COLO668 (cell line): ENCODE results near the gene GBP6.
A peak's percentile ranks its signal among the peaks of the same experiment; 100 is the strongest.
"Not testable (repeated sequence)": the region's sequence is repeated elsewhere in the genome, so short reads cannot be mapped to it uniquely, and the experiment has no call there.

Source experiments
- DNase-seq: peaks from one replicate; lab custom pipeline; 2025; ENCODE audit not compliant: unreplicated experiment; lab: John Stamatoyannopoulos, UW

GBP6 gene

DNA sequence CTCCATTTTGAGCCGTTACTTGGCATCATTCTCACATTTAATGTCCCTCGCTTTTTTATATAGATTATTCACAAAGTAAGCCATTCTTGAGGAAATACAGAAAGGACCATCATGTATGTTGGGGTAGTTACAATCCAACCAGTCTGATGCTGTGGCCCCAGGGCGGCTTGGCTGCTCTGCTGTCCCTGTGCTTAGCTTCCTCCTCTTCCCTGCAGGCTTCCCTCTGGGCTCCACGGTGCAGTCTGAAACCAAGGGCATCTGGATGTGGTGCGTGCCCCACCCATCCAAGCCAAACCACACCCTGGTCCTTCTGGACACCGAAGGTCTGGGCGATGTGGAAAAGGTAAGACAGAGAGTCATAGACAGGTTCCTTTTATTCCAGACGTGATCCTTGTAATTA, 5.5 kb downstream of the GBP6 start:
- no peak for DNase-seq

DNA sequence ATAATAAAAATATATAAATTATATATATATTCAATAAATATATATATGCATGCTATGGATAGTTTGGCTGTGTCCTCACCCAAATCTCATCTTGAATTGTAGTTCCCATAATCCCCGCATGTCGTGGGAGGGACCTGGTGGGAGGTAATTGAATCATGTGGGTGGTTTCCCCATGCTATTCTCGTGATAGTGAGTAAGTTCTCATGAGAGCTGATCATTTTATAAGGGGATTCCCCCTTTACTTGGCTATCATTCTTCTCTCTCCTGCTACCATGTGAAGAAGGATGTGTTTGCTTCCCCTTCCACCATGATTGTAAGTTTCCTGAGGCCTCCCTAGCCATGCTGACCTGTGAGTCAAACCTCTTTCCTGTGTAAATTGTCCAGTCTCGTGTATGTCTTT, 10.0 kb downstream of the GBP6 start:
- DNase-seq: not testable (repeated sequence)

DNA sequence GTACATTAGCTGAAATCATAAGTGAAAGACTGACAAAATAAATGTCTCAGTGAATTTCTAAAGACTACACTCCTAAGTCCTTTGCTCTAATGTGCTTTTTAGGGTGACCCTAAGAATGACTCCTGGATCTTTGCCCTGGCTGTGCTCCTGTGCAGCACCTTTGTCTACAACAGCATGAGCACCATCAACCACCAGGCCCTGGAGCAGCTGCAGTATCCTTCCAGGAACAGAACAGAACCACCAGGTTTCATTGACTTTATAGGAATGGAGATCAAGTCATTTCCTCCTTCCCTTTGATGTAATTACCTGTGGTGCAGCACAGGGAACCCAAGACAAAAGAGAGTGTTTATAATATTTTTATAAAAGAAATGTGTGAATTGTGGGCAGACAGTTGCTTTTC, 14.1 kb downstream of the GBP6 start:
- DNase-seq: no peak

DNA sequence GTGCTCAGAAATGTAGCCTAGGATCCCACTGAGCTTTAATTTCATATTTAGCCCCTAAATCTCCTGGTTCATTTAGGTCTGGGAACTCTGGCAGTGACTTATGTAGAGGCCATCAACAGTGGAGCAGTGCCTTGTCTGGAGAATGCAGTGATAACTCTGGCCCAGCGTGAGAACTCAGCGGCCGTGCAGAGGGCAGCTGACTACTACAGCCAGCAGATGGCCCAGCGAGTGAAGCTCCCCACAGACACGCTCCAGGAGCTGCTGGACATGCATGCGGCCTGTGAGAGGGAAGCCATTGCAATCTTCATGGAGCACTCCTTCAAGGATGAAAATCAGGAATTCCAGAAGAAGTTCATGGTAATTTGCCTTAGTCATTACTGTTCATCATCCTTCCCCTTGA, 17.8 kb downstream of the GBP6 start:
- DNase-seq: no peak

DNA sequence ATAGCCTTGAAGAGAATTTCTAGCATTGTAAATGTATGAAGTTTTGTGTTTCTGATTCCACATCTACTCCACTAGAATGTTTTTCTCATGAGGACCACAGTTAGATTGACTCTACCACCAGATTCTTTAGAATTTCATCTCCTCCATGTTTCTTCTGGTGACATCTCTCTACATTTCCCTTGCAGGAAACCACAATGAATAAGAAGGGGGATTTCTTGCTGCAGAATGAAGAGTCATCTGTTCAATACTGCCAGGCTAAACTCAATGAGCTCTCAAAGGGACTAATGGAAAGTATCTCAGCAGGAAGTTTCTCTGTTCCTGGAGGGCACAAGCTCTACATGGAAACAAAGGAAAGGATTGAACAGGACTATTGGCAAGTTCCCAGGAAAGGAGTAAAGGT, 18.6 kb downstream of the GBP6 start:
- DNase-seq: no peak

DNA sequence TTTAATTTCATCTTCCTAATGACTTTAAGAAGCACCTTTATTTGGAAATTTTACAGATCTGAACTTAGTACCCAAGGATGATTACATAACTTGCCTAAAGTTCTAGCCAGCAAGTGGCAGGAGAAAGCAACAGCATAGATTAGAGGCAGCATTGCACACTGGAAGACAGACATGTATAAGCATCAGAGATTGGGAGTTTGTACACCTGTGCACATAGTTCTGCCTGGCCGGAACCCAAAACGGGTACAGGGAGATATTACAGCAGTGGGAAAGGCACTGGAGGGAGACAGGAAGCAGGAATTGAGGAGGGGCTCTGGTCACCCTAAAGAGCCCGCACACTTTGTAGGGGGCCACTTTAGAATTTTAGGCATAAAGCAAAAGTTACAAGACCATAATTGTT, 19.3 kb downstream of the GBP6 start:
- DNase-seq: no peak

DNA sequence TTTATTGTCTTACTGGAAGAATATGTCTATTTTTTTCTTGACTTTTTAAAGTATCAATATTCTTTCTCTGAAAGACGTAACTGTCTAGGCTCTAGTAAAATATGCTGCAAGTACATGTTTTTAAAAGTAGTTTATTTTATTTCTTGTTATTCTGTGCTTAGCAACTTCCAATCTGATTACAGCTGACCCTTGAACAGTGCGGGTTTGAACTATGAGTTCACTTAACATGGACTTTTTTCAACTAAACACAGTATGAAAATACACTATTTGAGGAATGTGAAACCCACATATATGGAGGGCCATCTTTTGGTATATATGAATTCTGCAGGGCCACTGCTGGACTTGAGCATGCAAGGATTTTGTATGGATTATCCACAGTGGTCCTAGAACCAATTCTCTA, 26.8 kb downstream of the GBP6 start:
- no peak for DNase-seq

DNA sequence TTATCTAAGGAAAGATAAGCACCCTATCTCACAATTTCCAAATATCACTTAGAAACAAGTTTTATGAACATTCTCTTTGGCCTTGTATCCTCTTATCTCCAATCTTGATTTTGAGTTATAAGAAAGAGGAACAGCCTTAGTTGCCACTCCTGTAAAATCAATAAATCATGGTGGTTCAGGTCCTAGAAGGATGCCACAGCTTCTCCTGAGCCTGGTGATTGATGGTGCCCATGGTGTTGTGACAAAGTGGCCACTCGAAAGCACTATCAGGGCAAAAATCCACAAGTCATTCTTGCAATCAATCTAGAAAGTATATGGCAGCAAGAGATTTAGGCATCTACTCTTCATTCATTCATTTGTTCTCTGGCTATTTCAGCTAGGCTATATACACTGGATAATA, 27.8 kb downstream of the GBP6 start:
- DNase-seq: no peak

DNA sequence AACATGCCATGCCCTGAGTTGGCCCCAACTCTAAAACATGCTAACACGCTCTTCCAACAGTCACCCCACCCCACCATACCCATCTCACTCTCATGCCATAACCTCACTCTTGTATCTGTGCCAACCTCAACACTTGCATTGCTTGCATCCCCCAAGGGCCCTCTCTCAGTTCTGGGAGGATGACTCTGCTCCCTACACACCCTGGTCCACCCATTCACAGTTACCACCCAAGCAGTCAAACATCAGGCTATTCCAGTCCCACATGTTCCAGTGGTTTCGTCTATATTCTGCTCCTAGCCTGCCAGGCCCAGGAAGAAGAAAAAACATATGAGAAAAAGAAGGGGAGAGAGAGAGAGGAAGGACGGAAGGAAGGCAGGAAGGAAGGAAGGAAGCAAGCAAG, 31.0 kb downstream of the GBP6 start:
- DNase-seq: no peak

DNA sequence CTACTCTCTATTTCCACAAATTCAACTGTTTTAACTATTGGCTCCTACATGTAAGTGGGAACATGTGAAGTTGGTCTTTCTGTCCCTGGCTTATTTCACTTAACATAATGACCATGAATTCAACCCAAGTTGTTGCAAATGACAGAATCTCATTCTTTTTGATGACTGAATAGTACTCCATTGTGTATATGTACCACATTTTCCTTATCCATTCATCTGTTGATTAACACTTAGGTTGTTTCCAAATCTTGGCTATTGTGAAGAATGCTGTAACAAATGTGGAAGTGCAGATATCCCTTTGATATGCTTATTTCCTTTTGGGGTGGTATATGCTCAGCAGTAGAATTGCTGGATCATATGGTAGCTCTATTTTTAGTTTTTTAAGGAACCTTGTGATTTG, 33.0 kb downstream of the GBP6 start:
- DNase-seq: no peak

DNA sequence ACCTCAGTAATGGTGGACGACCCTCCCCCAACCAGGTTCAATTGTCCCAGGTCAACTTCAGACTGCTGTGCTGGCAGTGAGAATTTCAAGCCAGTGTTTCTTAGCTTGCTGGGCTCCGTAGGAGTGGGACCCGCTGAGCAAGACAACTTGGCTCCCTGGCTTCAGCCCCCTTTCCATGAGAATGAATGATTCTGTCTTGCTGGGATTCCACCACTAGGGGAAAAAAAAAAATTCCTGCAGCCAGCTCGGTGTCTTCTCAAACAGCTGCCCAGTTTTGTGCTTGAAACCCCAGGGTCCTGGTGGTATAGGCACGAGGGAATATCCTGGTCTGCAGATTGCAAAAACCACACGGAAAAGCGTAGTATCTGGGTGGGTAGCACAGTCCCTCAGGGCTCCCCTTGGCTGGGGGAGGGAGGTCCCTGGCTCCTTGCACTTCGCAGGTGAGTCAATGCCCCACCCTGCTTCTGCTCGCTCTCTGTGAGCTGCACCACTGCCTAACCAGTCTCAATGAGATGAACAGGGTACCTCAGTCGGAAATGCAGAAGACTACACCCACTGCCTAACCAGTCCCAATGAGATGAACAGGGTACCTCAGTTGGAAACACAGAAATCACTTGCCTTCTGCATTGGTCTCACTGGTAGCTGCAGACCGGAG, 41.5 kb downstream of the GBP6 start:
- no peak for DNase-seq

DNA sequence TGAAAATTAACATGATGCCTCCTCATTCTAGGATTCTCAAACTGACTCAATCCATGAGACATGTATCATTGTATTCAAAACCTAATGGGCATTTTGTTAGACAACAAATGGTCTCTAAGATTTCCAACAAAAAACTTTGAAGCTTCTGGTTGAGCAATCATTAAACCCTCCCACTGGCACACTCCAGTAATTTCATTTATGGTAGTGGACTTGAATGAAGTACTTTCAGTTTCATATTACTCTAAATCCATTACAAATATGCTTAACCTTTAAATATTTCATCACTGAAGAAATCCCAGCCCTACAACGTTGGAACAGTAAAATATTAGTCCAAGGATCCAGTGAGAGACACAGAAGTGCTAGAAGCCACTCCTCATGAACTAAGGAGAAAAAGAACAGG, 43.5 kb downstream of the GBP6 start:
- DNase-seq: no peak

DNA sequence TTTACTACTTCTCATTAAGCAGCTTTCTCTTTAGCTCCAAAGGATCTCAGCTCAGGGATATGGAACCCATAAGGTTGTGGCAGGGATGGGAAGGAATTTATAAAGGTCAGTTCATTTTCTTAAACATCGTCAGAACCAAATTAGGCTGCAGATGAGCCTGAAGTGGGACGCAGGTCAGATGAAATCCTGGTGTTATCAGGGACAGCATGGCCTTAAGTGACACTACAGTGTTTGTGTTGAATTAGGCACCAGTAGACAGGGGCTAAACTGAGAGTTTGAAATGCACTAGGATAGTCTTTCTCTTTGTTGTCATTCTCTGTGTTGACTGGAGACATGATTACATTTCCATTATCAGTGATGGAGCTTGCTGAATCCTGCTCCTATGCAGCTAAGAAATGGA, 43.9 kb downstream of the GBP6 start:
- not testable (repeated sequence) for DNase-seq

DNA sequence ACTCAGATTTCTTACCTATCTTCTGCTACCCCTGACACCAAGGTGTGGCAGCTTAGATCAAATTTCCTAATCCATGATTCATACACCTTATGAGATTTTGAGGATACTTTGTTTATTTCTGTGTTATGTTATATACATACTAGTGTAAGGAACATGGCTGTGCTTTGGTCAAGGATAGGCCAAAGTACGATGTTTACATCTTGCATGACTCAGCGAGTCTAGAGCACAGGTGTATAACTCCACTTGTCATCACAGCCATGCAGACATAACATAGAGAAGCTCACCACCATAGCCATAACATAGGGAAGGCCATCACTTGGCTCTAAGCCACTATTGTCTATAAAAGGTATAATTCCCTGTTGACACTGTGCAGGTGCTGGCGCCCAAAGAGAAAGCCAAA, 61.2 kb downstream of the GBP6 start:
- DNase-seq: peak; percentile 78

DNA sequence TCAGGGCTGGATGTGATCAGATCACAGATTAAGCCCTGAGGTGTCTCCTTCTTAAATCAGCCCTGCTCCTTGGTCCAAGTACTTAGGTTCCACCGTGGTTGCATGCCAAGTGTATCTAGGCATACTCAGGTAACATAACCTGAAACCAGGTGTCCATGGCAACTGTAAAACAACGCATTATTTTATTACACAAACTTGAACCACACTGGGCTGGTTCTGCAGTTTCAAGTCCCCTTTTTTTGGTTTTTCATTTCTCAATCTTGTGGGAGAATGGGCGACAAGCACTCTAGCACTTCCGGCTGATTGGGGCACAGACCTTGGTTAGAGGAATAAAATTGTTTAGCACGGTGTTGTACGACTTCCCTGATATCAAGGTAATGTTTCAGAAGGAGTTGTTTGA, 65.2 kb downstream of the GBP6 start:
- no peak for DNase-seq

DNA sequence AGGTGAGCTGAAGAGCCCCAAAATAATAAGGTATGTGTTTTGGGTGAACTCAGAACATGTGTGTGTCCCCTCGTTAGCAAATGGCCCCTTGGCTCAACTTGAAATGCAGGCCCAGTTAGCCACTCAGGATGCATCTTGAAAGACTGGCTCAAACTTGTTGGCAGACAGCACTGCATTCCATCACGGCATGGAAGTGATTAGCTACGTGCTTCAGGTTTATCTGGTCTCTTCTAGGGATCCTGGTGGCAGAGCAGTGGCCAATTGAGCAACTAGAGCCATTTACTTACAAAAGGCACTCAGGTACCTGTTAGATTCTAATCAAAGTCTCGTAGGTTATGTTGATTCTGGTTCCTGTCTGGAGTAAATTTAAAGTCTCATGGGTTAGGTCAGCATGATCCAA, 65.8 kb downstream of the GBP6 start:
- not testable (repeated sequence) for DNase-seq

DNA sequence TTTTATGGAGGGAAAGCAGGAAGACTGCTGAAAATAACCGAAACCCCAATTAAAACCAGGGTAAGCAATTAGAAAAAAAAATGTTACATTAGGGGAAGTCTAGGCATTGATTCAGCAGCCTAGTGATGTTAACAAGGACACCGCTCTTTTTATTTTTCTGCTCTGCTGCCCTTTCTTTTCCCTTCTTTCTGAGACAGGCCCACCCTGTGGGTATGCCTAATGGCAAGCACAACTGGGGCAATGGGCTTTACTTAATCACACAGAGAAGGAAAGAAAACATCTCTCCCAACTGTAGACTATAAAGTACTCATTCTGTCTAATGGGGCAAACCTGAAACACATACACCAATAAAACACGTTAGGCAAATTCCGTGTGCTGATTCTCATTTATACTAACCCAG, 69.6 kb downstream of the GBP6 start:
- DNase-seq: no peak

DNA sequence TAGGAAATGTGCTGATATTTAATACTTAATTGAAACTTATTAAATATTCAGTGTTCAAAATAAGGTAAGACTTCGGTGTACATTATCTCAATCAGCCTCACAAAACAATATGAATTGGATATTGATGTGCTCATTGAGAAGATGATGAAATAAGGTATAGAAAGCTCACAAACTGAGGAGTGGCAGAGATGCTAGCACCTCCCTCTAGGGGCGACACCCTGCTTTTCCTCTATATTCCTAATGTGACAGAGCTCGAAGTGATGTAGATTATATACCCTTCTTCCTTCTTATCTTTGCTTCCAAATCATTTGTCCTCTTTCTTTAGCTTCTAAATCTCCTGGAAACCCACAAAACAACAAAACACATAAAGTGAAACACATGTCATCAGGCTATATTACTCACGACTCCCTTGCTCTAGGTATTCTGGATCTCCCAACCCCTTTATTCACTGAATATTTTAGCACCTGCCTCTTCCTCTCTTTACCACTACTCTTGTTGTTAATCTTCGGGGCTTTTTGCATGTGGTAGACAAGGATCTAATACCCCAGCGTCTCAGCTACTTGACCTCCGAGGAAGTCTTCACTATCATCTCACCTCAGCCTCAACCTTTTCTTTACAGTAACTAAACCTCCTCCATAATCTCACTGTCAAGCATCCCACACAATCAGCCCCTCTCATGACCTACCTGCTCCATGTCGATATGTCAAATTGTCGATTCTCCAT, 70.4 kb downstream of the GBP6 start:
- not testable (repeated sequence) for DNase-seq
